Mesendoderm (in vitro differentiated cells): ENCODE data around the gene APP.

Source experiments
- DNase-seq: peaks from one replicate; pipeline ENCODE4 v3.0.0; 2013
- H2AK5ac ChIP-seq: 2 replicates; pipeline ENCODE4 v1.6.1; 2013; ENCODE audit warnings: low read length, inconsistent platforms
- H2BK120ac ChIP-seq: 2 replicates; pipeline ENCODE4 v1.6.1; 2013; ENCODE audit warnings: low read depth, mild to moderate bottlenecking, low read length, moderate library complexity, mixed read lengths
- H2BK15ac ChIP-seq: replicated peaks from 2 replicates; pipeline ENCODE4 v1.6.1; 2013; ENCODE audit warnings: low read depth, mild to moderate bottlenecking, moderate library complexity
- H2BK5ac ChIP-seq: 2 replicates; pipeline ENCODE4 v1.6.1; 2013; ENCODE audit warnings: low read length, inconsistent platforms
- H3K18ac ChIP-seq: 2 replicates; pipeline ENCODE4 v1.6.1; 2013; ENCODE audit warnings: mild to moderate bottlenecking, low read length, mixed read lengths
- H3K23ac ChIP-seq: one replicate; pipeline ENCODE4 v1.6.1; 2013; ENCODE audit warnings: low read length
- H3K27ac ChIP-seq: 2 replicates; pipeline ENCODE4 v1.5.1; 2013; ENCODE audit warnings: low read depth, mild to moderate bottlenecking, inconsistent platforms, low read length, moderate library complexity
- H3K27me3 ChIP-seq: 2 replicates; pipeline ENCODE4 v1.6.1; 2013; ENCODE audit warnings: low read length, control low read depth, mild to moderate bottlenecking, inconsistent platforms; ENCODE audit not compliant: insufficient read depth, poor library complexity
- H3K36me3 ChIP-seq: 2 replicates; pipeline ENCODE4 v1.6.1; 2013; ENCODE audit warnings: low read length, inconsistent platforms; ENCODE audit not compliant: control insufficient read depth, insufficient read depth
- H3K4ac ChIP-seq: one replicate; pipeline ENCODE4 v1.6.1; 2013; ENCODE audit warnings: low read depth, mild to moderate bottlenecking, low read length, moderate library complexity
- H3K4me1 ChIP-seq: 2 replicates; pipeline ENCODE4 v1.6.1; 2013; ENCODE audit warnings: low read depth, low read length, inconsistent platforms; ENCODE audit not compliant: control insufficient read depth
- H3K4me2 ChIP-seq: 2 replicates; pipeline ENCODE4 v1.6.1; 2013; ENCODE audit warnings: low read length
- H3K4me3 ChIP-seq: 2 replicates; pipeline ENCODE4 v1.5.1; 2013; ENCODE audit warnings: mild to moderate bottlenecking, low read length
- H3K56ac ChIP-seq: one replicate; pipeline ENCODE4 v1.6.1; 2013; ENCODE audit warnings: low read length
- H3K79me1 ChIP-seq: 2 replicates; pipeline ENCODE4 v1.6.1; 2013; ENCODE audit warnings: low read length, inconsistent platforms
- H3K79me2 ChIP-seq: 2 replicates; pipeline ENCODE4 v1.6.1; 2013; ENCODE audit warnings: mild to moderate bottlenecking, low read length; ENCODE audit not compliant: control insufficient read depth, insufficient read depth
- H3K9ac ChIP-seq: 2 replicates; pipeline ENCODE4 v1.6.1; 2013; ENCODE audit warnings: low read length, inconsistent platforms
- H4K5ac ChIP-seq: one replicate; pipeline ENCODE4 v1.6.1; 2013; ENCODE audit warnings: low read length
- H4K8ac ChIP-seq: one replicate; pipeline ENCODE4 v1.6.1; 2013; ENCODE audit warnings: low read depth, mild to moderate bottlenecking, control low read depth, low read length, moderate library complexity
- whole genome bisulfite sequencing: extraction: QIAGEN DNeasy Blood & Tissue Kit; methylation state at CpG from one replicate; pipeline ENCODE4 v1.1.7; 2013; ENCODE audit warnings: low lambda C conversion rate, missing lambda C conversion rate; ENCODE audit not compliant: insufficient coverage; ENCODE audit errors: extremely low coverage; 5-methylcytosine and 5-hydroxymethylcytosine counted together

The APP gene

DNA sequence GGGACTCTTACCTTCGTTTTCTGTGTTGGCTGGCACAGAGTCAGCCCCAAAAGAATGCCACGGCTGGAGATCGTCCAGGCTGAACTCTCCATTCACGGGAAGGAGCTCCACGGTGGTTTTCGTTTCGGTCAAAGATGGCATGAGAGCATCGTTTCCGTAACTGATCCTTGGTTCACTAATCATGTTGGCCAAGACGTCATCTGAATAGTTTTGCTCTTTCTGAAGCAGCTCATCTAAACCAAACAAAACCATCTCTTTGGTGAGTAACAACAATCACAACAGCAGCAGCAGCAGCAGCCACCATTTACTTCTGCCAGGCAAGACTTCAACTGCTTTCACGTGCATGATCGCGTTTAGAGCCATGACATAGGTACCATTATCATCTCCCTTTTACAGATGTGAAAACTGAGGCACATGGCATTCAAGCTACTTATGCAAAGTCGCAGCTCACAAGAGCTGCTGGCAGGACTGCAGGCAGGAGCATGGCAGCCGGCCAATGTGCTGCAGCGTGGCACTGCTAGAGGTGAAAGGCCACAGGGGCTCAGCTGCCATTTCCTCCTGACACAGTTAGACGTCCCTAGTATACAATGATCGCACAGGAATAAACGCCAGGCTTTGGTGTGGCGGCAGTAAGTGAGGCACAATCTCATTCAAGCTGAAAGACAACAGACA lies 258.7 kb downstream of the APP start:
- Histone ChIP-seq H3K4me3 (no peak overlapping the region), H2AK5ac (no peak overlapping the region), H3K23ac (no peak overlapping the region), H3K9ac (no peak overlapping the region), H3K27ac (no peak overlapping the region), H3K4ac (no peak overlapping the region), H3K56ac (no peak overlapping the region), H3K4me2 (no peak overlapping the region), H3K36me3 (no peaks in the 10 kb centered on the region), H2BK15ac (no peak overlapping the region), H3K79me1 (peaks cover 10% of the 10 kb centered on the region), H3K4me1 (peaks cover 7% of the 10 kb centered on the region), H2BK120ac (no peak overlapping the region), H3K18ac (no peak overlapping the region), H2BK5ac (no peak overlapping the region), H4K5ac (no peak overlapping the region), H3K27me3 (no peaks in the 10 kb centered on the region), H4K8ac (no peak overlapping the region), H3K79me2 (peaks cover 4% of the 10 kb centered on the region)
- no peak for DNase-seq
- WGBS, result no CpG with 5 or more reads among the region's 20 CpGs

DNA sequence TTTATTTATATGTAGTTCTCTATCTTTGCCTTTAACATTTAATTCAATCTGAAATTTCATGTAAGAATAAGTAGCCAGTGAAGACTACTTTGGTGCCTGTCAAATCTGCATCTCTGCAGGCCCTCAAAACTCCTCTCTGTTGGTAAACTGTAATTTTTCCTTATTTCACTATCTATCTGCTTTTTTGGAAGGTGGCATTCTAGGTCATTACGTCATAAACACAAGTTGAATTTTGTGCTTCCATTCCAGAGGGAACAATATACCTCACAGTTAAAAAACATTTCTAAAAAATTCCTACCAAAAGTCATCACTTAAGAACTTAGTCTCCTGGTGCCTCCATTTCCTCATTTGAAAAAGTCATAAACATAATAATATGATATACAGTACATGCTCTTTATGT lies 259.8 kb downstream of the APP start:
- Histone ChIP-seq H4K8ac (no peak overlapping the region), H3K4me2 (no peak overlapping the region), H2BK15ac (no peak overlapping the region), H3K27ac (no peak overlapping the region), H2BK120ac (no peak overlapping the region), H4K5ac (no peak overlapping the region), H3K79me1 (peaks cover 7% of the 10 kb centered on the region), H3K4me3 (no peak overlapping the region), H3K79me2 (peaks cover 1% of the 10 kb centered on the region), H3K9ac (no peak overlapping the region), H3K4ac (no peak overlapping the region), H3K56ac (no peak overlapping the region), H3K4me1 (peaks cover 7% of the 10 kb centered on the region), H3K18ac (no peak overlapping the region), H2BK5ac (no peak overlapping the region), H3K36me3 (peaks cover 2% of the 10 kb centered on the region), H3K27me3 (no peaks in the 10 kb centered on the region), H3K23ac (no peak overlapping the region), H2AK5ac (no peak overlapping the region)
- WGBS, result no CpG with 5 or more reads among the region's 1 CpG
- DNase-seq, result no peak

DNA sequence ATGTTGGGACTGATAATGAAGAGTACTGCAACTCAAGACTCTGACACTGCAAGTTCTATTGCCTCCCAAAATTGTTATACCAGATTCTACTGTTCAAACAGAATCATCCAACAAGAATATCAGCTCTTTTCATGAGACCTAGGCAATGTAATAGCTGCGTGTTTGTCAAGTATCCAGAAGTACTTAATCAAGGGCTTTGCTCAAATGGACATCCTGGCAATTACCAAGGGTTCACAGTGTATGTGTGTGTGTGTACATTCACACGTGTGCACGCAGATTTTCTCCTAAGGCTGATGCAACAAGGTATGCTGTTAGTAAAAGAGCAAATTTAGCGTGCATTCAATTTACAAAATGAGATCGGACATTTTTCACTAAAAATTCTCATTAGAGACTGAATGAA lies 261.2 kb downstream of the APP start:
- no peak overlapping the region for H2BK5ac ChIP-seq
- H2BK15ac ChIP-seq, result no peak overlapping the region
- H4K5ac ChIP-seq, result no peak overlapping the region
- no peak for DNase-seq
- H3K9ac ChIP-seq, result no peak overlapping the region
- no peaks in the 10 kb centered on the region for H3K27me3 ChIP-seq
- H3K27ac ChIP-seq, result no peak overlapping the region
- H2AK5ac ChIP-seq, result no peak overlapping the region
- WGBS, result no CpG with 5 or more reads among the region's 5 CpGs
- no peak overlapping the region for H2BK120ac ChIP-seq
- H3K79me2 ChIP-seq, result no peaks in the 10 kb centered on the region
- no peak overlapping the region for H4K8ac ChIP-seq
- H3K18ac ChIP-seq, result no peak overlapping the region
- H3K4me3 ChIP-seq, result no peak overlapping the region
- H3K4me1 ChIP-seq, result peaks cover 1% of the 10 kb centered on the region
- H3K79me1 ChIP-seq, result peaks cover 1% of the 10 kb centered on the region
- H3K4me2 ChIP-seq, result no peak overlapping the region
- no peak overlapping the region for H3K23ac ChIP-seq
- H3K36me3 ChIP-seq, result peaks cover 4% of the 10 kb centered on the region
- no peak overlapping the region for H3K56ac ChIP-seq
- no peak overlapping the region for H3K4ac ChIP-seq

DNA sequence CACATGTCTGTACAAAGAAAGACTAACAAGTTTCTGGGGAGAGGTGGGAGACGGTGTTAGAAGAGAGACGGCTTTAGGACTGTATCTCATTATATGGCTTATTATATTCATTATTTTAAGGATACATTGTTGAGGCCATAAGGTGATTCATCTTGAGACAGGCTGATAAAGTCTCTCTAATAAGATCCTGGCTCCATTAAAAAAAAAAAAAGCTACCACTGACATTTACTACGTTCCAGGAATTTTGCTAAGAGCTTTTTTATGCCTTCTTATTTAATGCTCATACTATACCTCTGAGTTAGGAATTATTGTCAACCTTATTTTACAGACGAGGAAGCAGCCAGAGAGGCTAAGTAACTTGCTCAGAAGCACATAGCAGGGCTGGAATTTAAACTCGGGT lies 262.1 kb downstream of the APP start:
- no peak for DNase-seq
- Histone ChIP-seq H3K79me2 (no peaks in the 10 kb centered on the region), H2AK5ac (no peak overlapping the region), H2BK15ac (no peak overlapping the region), H4K8ac (no peak overlapping the region), H3K27me3 (no peaks in the 10 kb centered on the region), H3K23ac (no peak overlapping the region), H3K4me2 (no peak overlapping the region), H3K36me3 (peaks cover 4% of the 10 kb centered on the region), H2BK5ac (no peak overlapping the region), H3K4me1 (no peaks in the 10 kb centered on the region), H4K5ac (no peak overlapping the region), H2BK120ac (no peak overlapping the region), H3K27ac (no peak overlapping the region), H3K9ac (no peak overlapping the region), H3K4ac (no peak overlapping the region), H3K18ac (no peak overlapping the region), H3K79me1 (peaks cover 1% of the 10 kb centered on the region), H3K4me3 (no peak overlapping the region), H3K56ac (no peak overlapping the region)
- WGBS, result no CpG with 5 or more reads among the region's 5 CpGs

DNA sequence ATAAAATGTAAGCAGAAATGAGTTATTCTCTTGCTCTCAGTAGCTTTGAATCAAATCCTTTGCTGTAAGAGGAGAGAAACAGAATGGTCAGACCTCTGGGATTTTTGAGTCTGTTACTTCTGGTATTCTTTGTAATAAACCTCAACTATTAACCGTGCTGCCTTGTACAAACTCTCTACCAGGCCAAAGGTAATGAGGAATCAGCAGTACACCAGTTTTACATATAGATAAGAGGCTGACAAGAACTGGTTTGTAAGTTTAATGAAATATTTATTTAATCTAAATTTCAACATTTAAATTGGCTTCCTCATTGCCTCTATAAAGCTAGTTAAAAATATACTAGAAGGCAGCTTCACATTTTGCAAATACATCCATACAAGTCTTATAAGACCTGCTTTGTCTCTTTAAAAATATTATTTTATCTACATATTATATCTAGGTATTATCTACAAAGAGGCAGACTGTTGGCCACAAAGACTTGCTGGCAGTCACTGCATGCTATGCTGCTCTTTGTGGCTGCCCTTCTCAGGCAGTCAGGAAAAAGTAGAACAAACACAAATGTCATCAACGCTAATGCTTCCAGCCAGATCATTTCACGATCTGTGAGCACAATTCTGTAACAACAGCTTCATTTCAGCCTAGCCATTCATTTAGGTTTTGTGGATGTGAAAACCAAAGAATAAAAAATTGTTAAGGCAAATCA lies 262.8 kb downstream of the APP start:
- Histone ChIP-seq H2BK5ac (no peak overlapping the region), H3K23ac (no peak overlapping the region), H3K56ac (peak overlapping the region; percentile 36), H3K4me3 (no peak overlapping the region), H4K5ac (no peak overlapping the region), H3K36me3 (peaks cover 4% of the 10 kb centered on the region), H4K8ac (no peak overlapping the region), H3K4ac (no peak overlapping the region), H3K9ac (no peak overlapping the region), H3K27me3 (no peaks in the 10 kb centered on the region), H3K4me2 (no peak overlapping the region), H3K18ac (no peak overlapping the region), H2BK15ac (no peak overlapping the region), H2BK120ac (no peak overlapping the region), H3K4me1 (no peaks in the 10 kb centered on the region), H3K79me1 (peaks cover 1% of the 10 kb centered on the region), H3K79me2 (no peaks in the 10 kb centered on the region), H3K27ac (no peak overlapping the region), H2AK5ac (no peak overlapping the region)
- WGBS, result no CpG with 5 or more reads among the region's 3 CpGs
- no peak for DNase-seq
